ENCODE results near the gene SGF29.
"Not testable (repeated sequence)": the region's sequence is repeated elsewhere in the genome, so short reads cannot be mapped to it uniquely, and the experiment has no call there.

Gene SGF29

DNA sequence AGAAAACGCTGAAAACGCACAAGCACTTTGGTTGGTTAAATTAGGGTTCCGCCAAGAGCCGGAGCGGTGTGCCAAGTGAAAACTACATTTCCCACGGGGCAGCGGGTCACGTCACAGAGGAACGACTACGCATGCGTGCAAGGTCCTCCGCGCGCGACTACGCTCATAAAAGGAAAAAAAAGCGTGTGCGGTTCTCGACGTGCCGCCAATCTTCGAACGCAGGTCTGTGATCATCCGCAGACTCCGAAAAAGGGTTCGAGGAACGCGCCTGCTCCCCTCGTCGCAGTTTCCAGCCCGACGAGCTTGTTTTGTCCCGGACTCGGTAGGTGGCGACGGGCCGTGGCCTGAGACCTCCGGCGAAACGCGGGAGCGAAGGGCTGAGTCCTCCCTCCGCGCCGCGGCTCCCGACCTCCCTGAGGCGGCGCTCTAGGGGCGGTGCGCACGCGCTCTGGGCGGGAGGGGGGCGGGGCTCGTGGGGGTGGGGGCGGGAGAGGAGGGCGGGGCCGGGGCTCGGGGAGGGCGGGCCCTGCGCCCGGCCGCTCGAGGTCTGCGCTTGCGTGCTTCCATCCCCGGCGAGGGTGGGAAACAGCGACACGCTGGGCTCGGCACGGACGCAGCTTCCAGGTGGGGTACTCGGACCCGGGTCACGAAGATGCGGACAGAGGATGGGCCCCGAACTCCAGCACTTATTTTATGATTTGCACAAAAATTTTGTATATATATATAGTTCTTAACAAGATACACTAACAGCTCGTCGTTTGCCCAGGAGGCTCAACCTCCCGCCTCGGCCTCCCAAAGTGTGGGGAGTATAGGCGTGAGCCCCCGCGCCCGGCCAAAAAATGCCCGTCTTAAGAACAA lies at the start of gene SGF29:
Gene SGF29, plus strand, starts transcription at position 145 of the 858 bp plus-strand sequence. CDS start 27,150 bp downstream, outside the sequence.
- peak; percentile 81 for DNase-seq (ENCODE audit: low read depth)

DNA sequence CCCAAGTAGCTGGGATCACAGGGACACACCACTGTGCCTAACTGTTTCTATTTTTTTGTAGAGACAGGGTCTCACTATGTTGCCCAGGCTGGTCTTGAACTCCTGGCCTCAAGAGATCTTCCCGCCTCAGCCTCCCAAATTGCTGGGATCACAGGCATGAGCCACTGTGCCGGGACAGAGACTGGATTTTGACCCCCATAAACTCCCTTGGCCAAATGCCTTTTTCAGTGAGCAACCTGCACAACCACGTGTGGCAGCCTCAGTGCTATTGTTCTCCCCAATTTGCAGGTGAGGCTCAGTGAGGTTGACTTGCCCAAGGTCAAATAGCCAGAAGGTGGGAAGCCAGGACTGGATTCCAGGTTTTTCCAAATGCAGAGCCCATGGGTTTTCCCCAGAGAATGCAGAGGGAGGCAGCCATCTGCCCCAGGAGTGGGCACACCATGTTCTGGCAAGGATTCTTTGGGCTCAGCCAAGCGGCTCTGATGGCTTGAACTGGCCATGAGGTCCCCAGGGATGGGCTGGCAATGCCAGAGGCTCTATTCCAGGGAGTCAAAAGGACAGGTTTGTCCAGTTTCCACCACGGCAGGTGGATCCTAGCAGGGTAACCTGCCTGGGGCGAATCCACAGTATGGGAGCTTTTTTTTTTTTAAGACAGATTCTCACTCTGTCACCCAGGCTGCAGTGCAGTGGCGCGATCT lies 48.9 kb upstream of the SGF29 start:
- DNase-seq (ENCODE audit: low read depth), result no peak

DNA sequence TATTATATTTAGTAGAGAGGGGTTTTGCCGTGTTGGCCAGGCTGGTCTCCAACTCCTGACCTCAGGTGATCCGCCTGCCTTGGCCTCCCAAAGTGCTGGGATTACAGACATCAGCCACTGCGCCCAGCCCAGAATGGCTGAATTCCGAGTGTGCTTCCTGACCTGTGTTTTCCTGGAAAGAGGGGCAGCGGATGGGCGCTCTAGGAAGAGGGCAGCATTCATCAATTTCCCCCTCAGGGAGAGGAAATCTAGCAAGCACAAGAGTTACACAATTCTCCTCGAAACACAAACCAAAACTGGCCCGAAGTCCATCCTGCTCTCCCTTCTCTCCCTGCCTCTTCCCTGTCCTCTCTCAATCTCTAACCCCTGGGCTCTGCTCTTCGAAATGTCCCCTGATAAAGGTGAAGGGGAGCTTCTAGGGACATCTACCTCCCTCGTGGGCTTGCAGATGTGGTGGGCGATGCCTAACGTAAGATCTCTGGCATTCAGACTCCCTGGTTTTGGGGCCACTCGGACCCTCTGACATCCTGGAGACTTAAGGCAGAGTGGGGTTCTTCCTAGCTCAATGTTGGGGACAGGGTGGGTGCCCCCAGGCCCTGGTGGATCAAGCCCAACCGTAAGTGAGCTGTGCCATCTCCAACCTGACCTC lies 48.1 kb upstream of the SGF29 start:
- DNase-seq (ENCODE audit: low read depth), result no peak

DNA sequence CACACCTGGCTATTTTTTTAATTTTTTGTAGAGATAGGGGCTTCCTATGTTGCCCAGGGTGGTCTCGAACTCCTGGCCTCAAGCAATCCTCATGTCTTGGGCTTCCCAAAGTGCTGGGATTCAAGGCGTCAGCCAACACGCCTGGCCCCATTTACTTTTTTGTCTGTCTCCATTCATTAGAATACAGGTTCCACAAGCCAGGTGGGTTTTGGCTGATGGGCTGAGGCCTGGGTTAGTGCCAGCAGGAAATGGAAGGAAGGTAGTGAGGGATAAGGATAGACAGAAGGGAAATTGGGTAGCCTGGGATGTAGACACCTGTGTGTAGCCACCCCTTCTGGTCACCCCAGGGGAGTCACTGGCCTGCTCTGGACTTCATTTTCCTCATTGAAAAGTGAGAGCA lies 42.7 kb upstream of the SGF29 start:
- no peak for DNase-seq (ENCODE audit: low read depth)

DNA sequence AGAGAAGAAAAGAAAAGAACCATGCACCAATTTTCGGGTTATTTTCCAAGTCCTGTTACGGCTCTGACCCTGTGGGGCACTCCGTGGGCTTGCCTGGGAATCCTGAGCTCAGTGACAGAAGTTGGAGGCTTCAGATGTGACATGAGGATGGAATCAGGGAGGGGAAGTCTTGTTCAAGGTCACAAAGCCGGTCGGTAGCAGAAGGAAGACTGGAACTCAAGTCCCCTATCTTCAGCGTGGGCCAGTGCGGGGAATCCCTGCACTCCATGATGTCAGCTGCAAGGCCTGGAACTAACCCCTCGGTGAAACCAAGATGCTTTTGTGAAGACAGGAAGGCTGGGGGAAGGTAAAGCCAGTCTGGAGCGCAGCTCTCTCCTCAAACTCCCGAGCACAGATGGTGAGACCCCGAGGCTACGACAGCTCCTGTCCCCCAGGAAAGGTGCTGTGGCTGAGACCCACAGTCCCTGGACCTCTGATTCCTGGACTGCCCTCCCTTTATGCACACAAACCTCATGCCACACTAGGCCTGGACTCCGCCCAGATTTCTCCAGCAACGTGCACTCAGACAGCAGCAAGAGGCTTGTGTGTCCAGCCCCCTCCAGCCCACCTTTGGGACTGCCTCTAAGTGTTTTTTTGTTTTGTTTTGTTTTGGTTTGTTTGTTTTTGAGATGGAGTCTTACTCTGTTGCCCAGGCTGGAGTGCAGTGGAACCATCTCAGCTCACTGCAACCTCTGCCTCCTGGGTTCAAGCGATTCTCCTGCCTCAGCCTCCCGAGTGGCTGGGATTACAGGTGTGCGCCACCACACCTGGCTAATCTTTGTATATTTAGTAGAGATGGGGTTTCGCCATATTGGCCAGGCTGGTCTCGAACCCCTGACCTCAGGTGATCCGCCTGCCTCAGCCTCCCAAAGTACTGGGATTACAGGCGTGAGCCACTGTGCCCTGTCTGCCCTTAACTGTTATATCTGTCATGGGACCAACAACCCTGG lies 41.6 kb upstream of the SGF29 start:
- no peak for DNase-seq (ENCODE audit: low read depth)

DNA sequence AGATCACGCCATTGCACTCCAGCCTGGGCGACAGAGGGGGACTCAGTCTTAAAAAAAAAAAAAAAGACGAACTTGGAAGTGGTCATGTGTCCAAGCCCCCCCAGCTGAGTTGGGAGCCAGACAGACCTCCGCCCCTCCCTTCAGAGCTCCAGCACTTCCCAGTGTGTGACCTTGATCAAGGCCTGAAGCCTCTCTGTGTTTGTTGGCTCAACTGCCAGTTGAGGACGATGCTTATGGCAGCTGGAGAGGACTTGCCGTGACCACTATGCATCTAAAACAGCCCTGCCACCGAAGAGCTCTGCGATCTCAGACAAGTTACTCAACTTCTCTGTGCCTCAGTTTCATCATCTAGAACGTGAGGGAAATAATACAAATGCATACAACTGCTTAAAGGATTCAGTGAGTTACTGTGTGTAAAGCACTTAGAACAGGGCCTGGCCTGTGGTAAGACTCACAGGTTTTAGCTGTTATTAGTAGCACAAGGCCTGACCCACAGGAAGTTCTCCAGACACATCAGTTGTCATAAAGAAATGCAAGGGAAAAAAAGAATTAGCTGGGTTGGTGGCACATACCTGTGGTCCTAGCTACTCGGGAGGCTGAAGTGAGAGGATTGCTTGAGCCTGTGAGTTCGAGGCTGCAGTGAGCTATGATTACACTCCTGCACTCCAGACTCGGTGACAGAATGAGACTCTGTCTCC lies 40.1 kb upstream of the SGF29 start:
- DNase-seq (ENCODE audit: low read depth), result no peak

DNA sequence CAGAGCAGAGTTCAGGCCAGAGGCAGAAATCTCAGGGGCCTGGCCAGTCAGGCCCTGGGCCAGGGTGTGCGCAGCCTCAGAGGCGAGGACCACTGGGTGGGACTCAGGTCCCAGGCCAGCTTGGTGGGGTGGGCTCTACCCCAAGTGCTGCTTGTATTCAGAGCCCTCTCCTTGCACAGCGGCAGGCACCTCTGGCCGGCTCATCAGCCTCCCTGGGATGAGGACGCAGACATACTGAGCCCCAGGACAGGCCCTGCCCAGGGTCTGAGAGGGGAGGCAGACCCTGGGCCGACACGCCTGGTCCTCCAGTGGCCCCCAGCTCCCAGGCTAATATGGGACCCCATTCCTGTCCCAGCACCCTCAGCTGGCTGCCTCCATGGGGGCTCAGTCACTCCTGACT lies 39.5 kb upstream of the SGF29 start:
- no peak for DNase-seq (ENCODE audit: low read depth)

DNA sequence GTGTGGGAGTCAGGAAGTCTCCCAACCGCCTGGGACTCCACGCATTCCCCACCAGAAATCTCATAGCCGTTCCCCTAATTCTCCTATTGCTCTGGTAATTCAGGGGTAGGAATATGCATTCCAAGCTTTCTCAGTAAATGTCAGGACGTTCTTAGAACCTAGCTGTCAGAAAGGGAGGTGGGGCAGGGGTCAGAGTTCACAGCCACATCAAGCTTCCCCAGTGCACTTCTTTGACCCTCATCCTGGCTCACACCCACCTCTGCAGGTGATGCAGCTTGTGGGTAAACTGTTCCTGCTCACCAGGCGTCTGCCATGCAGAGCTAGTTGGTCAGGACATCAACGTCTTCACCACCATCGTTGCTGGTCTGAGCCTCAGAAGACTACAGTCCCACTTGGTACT lies 33.0 kb upstream of the SGF29 start:
- DNase-seq (ENCODE audit: low read depth), result no peak

DNA sequence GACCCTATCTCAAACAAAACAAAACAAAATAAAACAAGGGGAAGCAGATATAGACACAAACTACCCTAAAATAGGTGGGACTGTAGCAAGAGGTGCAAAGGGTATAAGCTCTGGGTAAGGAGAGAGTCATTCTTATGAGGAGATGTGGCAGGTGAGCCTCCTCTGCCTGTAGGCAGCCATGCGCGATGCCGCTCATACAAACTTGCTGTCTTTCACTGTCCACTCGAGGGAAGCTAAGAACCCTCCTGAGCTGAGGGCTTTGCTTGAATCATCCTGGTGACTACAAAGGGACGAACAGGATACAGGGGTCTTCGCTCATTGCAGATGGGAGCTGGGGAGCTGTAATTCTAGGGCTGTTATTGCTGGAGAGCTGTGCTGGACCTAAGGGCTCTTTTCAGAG lies 32.3 kb upstream of the SGF29 start:
- DNase-seq (ENCODE audit: low read depth), result no peak

DNA sequence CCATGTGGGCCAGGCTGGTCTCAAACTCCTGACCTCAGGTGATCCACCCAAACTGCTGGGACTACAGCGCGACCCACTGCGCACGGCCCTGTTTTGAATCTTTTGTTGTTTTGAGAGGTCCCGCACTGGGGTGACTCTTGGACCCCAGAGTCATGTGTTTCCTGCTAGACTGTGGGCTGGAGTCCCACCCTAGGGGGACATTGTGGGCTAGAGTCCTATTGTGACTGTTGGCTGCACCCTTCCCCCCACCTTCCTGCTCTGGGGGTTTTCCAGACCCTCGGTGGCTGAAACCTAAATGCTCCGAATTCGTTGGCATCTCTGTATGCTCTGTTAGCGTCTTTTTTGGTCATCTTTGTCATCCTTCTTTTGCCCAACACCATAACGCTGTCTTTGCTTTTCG lies 30.9 kb upstream of the SGF29 start:
- no peak for DNase-seq (ENCODE audit: low read depth)

DNA sequence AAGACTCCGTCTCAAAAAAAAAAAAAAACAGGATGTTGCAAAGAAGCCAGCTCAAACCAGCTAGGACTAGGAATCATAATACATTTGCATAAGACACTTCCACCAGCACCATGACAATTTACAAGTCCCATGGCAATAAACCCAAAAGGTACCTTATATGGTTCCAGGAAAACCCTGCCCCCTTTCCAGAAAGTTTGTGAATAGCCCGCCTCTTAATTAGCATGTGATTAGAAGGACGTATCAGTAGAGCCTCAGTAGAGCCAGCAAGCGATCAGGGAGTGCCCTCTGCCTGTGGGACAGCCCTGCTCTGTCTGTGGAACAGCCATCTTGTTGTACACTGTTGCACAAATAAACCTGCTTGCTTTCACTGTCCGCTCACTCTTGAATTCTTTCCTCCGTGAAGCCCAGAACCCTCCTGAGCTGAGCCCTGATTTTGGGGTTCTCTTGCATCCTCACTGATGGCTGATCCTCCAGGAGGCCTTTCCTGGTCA lies 29.0 kb upstream of the SGF29 start:
- DNase-seq (ENCODE audit: low read depth), result no peak

DNA sequence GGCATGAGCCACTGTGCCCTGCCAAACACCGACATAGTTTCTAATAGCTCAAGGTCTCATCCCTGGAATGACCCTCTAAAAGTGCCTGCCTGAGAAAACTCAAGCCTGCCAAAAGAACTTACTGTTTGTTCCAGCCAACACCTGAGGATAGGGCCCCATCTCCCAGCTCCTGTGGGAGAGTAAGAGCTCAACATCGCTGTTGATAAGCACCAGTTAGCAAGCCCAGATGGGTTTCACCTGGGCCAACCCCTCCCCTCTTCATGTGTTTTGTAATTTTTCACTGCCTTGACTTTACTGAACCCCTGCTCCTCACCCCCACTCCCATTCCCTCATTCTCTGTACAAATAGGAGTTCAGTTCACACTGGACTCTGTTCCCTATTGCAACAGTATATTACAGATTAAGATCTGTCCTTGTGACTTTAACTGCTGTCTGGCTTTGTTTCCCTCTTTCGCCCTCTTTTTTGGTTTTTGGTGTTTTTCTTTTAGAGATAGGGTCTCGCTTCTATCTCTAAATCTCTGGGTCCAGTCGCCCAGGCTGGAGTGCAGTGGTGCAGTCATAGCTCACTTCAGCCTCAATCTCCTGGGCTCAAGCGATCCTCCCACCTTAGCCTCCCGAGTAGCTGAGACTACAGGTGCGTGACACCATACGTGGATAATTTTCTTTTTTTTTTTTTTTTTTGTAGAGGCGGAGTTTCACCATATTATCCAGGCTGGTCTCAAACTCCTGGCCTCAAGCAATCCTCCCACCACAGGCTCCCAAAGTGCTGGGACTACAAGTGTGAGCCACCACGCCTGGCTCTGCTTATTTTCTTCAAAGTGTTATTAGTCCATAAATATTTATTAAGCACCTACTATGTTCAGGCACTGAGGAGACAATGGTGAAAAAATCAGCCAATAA lies 27.3 kb upstream of the SGF29 start:
- DNase-seq (ENCODE audit: low read depth), result no peak

DNA sequence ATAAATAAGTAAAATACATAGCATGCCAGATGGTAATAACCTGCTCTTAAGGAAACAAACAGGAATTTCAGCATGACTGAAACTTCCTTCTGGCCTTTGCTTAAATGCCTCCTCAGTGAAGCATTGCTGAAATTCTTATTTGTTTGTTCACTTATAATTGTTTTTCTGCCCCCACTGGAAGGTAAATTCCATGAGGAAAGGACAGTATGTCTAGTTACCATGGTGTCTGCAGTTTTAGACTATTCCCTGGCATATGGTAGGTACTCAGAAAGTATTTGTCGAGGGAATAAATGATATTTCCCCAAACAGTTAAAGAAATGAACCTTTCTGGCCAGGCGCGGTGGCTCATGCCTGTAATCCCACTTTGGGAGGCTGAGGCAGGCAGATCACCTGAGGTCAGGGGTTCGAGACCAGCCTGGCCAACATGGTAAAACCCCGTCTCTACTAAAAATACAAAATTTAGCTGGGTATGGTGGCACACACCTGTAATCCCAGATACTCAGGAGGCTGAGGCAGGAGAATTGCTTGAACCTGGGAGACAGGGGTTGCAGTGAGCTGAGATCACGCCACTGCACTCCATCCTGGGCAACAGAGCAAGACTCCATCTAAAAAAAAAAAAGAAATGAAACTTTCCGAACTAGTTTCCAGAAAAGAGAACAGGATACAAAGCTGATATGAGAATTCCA lies 26.5 kb upstream of the SGF29 start:
- DNase-seq (ENCODE audit: low read depth), result not testable (repeated sequence)

DNA sequence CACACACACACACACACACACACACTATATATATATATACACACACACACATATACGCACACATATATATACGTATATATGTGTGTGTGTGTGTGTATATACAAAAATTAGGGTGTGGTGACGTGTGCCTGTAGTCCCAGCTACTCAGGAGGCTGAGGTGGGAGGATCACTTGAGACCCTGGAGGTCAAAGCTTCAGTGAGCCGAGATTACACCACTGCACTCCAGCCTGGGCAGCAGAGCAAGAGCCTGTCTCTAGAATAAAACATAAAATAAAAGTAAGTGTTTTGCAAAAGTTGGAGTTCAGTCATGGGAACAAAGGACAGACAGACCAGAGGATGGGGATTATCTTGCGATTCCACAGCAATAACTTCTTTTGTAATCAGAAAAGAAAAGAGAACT lies 25.7 kb upstream of the SGF29 start:
- DNase-seq (ENCODE audit: low read depth), result no peak

DNA sequence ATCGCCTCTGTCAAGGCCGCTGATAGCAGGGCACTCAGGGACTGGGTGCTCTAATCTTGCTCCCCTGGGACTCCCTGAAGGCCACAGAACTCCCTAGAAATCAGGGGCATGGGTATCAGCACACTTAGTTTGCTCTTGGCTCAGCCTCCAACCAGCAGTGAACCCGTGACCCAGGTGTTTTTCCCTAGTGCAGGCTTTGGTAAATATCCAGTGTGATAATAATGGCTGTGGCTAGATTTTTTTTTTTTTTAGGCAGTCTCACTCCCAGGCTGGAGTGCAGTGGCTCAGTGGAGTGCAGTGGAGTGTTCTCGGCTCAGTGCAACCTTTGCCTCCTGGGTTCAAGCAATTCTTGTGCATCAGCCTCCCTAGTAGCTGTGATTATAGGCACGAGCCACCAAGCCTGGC lies 25.3 kb upstream of the SGF29 start:
- DNase-seq (ENCODE audit: low read depth), result no peak

DNA sequence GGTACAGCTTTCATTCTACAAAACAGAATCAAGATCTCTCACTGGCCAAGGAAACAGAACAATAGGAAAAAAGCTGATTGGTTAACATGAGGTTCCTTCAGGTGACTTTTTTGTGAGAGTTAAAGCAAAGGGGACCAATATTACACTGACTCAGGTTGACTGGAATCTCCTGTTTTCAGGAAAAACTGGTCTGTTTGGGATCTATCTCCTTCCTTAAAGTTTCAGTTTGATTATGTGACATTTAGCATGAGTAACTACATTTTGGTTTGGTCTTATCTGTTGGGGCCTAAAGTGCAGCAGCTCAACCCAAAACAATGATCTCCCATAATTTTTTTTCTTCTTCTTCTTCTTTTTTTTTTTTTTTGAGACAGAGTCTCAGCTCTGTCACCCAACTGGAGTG lies 24.6 kb upstream of the SGF29 start:
- DNase-seq (ENCODE audit: low read depth), result no peak

DNA sequence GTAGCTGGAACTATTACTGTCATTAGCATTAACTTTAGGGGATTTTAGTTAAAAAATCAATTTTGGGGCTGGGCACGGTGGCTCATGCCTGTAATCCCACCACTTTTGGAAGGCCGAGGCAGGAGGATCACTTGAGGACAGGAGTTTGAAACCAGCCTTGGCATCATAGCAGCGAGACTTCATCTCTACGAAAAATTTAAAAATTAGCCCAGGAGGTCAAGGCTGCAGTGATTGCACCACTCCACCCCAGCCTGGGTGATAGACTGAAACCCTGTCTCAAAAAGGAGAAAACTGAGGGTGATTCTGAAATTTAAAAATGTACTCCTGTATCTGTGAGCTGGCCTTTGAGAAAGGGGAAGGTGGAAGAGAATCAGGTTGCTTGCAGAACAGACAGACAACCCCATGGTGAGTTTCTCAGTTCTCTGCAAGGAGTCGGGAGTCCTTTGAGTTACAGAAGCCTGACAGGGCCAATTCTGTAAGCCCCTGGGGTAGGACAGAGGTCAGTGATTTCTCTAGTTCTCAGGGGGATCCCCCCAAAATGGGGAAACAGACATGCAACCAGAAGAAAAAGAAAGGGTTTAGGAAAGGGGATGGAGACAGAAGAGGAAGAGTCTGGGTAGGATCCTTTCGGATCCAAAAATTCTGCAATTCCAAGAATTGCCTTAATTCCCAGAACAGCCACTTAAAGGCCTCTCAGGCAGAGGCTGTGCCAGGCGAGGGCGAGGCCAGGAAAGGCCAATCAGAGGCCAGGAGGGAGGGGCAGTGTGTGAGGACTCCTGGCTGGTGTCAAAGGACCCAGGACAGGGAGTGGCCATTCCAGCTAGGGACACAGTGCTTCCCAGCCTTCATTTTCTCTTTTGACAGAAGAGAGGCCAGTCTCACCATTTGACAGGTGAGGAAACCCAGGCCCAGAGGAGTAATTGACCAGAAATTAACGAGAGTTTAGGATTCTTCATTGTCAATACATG lies 21.7 kb upstream of the SGF29 start:
- no peak for DNase-seq (ENCODE audit: low read depth)

Measured in stromal cell of bone marrow (primary cell).